HG02610 (cell line): ENCODE measurements around the gene REXO1.

ENCODE experiments used
- ATAC-seq: cut with Tn5 transposase; IDR thresholded peaks from one replicate; pipeline ENCODE4 v1.9.1; 2021; ENCODE audit warnings: mild to moderate bottlenecking, moderate library complexity; ENCODE audit not compliant: unreplicated experiment

The REXO1 gene

GRCh38 chr19:1836458-1837221 lies 11.6 kb downstream of the REXO1 start:
- no peak for ATAC-seq

GRCh38 chr19:1833540-1833939 lies 14.7 kb downstream of the REXO1 start:
- no peak for ATAC-seq

- no peak for ATAC-seq
Measured at GRCh38 chr19:1832046-1832663, 16.1 kb downstream of the REXO1 start.

- ATAC-seq, result no peak
Measured at GRCh38 chr19:1830978-1831377, 17.3 kb downstream of the REXO1 start.

GRCh38 chr19:1830568-1830967 lies 17.7 kb downstream of the REXO1 start:
- no peak for ATAC-seq

GRCh38 chr19:1829958-1830357 lies 18.3 kb downstream of the REXO1 start:
- ATAC-seq, result no peak

- no peak for ATAC-seq
Measured at GRCh38 chr19:1828279-1829238, 19.7 kb downstream of the REXO1 start.

- ATAC-seq, result no peak
Measured at GRCh38 chr19:1827566-1828278, 20.6 kb downstream of the REXO1 start.

- no peak for ATAC-seq
Measured at GRCh38 chr19:1826557-1827521, 21.4 kb downstream of the REXO1 start.

GRCh38 chr19:1825909-1826556 lies 22.2 kb downstream of the REXO1 start:
- no peak for ATAC-seq

GRCh38 chr19:1824252-1824622 lies 24.0 kb downstream of the REXO1 start:
- ATAC-seq, result no peak

- ATAC-seq, result no peak
Measured at GRCh38 chr19:1823539-1824251, 24.6 kb downstream of the REXO1 start.

- ATAC-seq, result no peak
Measured at GRCh38 chr19:1823020-1823419, 25.3 kb downstream of the REXO1 start.

GRCh38 chr19:1822210-1822609 lies 26.1 kb downstream of the REXO1 start:
- ATAC-seq, result no peak

GRCh38 chr19:1819341-1820255 lies 28.7 kb downstream of the REXO1 start:
- no peak for ATAC-seq

GRCh38 chr19:1818549-1819195 lies 29.6 kb downstream of the REXO1 start:
- no peak for ATAC-seq

GRCh38 chr19:1817553-1818179 lies 30.6 kb downstream of the REXO1 start:
- no peak for ATAC-seq
